Stimulated activated CD4-positive, alpha-beta T cell treated with anti-CD3 and anti-CD28 coated beads, TNF-alpha, amount 100 ng/mL, for 4 hours (primary cell): ENCODE measurements around the gene GNG14.
"Not testable (repeated sequence)": the region's sequence is repeated elsewhere in the genome, so short reads cannot be mapped to it uniquely, and the experiment has no call there.

Experiments
- DNase-seq, 3 experiments: peaks; one replicate each; pipeline ENCODE4 v3.0.0-alpha.2; 2020; ENCODE audit warnings: low read depth in 3 of 3

GNG14 gene

DNA sequence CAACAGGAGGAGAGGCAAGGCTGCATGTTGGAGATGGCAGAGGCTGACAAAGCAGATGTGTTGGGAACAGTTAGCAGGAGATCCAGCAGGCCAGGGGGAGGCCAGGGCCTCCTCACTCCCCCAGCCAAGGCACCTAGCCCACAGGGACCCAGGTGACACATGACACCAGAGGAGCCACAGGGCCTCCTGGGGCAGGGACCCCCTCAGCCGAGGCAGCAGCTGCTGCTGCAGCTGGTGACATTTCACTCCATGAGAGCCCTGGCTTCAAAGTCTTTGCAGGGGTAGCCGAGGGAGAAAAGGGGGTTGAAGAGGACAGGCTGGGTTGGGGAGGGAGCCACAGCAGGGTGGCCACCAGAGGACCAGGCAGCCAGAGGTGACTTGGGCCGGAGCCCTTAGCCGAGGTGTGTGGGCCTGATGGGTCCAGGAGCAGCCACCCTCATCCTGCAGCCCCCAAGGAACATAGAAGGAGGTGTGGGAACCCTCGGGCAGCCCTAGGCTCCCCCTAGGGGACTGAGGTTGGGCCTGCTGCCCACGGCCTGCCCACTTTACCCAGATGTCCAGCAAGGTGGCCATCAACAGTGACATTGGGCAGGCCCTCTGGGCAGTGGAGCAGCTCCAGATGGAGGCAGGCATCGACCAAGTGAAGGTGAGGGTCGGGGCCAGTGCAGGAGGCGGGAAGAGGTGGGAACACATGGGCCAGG lies at the start of gene GNG14:
Gene GNG14, plus strand, starts transcription at position 503 of the 701 bp plus-strand sequence. Its CDS starts 51 bp downstream, at position 554.
- no peak for DNase-seq

DNA sequence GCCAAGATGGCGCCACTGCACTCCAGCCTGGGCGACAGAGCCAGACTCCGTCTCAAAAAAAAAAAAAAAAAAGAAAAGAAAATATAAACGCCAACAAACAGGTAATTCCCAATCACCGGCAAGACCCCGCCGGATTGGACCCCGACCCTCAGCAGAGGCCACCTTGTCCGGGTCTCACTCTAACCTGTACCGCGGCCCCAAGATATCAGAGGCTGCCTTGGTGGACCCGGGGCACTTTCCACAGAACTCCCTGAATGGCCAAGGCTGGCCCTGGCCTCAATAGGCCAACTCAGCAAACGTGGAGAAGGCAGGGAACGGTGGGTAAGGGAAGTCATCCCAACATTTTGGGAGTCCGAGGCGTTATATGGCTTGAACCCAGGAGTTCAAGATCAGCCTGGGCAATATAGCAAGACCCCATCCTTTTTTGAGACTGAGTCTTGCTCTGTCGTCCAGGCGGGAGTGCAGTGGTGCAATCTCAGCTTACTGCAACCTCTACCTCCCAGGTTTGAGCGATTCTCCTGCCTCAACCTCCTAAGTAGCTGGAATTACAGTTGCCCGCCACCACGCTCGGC lies 49.1 kb upstream of the GNG14 start:
- no peak for DNase-seq

DNA sequence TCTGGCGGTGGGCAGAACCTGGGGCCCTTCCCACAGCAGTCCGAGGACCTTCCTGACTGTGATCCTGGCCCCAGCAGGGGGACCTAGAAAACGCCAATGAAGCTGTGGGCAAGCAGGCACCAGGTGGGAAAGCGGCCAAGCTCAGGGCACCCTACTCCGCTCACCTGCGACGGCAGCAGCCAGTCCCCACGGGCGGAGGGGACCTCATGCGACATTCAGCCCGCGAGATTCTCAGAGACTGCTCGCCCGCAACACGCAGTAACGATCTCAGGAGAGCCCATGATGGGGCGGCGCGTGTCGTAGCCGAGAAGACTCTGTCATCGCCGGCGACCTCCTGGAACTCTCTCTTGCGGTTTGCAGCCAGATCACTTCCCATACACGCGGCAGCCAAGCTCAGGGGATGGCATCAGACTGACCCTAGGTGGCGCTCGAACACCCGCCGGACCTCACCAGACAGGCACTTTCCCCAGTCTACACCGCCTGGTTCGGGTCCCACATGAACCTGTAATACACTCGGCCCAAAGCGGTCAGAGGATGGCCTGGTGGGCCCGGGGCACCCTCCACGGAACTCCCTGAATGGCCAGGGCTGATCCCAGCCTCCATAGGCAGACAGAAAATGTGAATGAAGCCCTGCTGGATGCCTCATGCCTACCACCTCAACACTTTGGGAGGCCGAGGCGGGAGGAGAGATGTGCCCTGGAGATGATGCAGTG lies 47.7 kb upstream of the GNG14 start:
- peak; percentile 71 to 79 (median 77) for DNase-seq

DNA sequence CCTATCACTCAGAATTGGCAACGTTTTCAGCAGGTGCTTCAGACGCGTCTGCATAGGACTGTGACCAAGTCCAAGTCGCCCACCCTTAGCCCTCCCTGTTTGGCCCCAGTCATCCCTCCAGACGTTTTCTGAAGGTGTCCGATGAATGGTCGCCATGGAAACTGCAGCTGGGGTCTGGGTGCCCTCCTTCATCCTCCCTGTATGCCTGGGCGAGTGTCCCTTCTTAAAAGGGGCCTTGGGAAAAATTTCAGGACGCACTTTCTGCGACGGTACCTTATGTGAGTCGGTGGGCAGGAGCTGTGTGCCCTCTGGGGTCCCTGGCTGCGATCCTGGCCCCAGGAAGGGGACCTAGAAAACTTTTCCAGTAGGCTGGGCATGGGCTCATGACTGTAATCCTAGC lies 46.3 kb upstream of the GNG14 start:
- DNase-seq: no peak

DNA sequence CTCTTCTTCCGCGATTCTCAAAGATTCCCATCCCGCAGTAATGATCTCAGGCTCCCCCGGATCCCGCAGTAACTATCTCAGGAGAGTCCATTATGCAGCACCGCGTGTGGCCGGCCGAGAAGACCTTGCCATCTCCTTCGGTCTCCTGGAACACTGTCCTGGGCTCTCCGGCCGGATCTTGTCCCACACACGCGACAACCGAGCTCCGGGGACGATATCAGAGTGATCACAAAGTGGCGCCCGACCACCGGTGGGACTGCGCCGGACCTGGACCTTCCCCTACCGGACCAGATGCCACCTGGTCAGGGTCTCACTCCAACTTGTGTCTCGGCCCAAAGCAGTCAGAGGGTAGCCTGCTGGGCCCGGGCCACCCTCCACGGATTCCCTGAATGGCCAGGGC lies 45.3 kb upstream of the GNG14 start:
- DNase-seq: no peak

DNA sequence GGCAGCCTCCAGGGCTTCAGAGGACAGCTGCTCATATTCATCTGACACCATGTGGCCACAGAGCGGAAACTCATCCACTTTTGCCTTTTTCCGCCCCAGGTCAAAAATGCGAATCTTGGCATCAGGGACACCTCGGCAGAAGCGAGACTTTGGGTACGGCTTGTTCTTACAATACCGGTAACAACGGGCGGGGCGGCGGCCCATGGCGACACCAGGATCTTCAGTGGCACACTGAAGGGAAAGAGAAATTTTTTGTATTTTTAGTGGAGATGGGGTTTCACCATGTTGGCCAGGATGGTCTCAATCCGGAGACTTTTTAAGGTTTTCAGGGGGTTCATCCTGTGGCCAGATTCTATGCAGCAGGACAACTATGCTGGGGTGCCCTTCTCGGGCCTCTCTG lies 44.1 kb upstream of the GNG14 start:
- DNase-seq: not testable (repeated sequence)

DNA sequence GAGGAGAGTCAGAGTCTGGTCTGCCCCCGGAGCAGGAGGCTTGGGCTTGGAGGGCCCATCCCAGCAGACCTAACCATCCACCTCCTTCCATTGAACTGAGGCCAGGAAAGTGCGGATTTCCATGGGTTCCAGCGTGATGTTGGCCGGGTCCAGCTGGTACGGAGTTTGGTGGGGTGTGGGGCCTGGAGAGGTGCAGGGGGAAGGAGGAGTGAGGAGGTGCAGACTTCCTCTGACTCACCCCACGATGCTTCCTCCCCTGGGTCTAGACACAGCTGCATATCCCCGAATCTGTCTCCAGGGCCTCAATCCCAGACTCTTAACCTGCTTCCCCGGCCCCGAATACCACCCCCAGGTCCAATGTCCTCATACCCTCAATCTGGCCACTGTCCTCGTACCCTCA lies 41.2 kb upstream of the GNG14 start:
- DNase-seq: no peak

DNA sequence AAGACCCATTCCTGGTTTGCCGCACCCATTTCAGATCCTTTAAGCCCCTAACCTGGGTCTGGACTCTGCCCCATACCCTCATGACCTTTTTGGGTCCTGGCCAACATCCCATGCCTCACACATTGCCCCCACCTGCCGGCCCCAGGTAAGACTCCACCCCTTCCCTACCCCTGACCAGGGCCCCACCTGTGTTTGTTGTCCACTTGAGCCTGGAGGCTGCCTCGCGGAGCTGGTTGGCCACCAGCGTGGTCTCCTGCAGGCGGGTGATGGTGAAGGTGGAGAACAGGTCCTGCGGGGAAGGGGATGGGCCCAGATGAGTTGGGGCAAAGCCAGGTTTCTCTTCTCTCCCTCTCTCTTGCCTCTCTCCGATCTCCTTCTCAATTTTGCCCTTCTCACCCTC lies 40.8 kb upstream of the GNG14 start:
- no peak for DNase-seq

DNA sequence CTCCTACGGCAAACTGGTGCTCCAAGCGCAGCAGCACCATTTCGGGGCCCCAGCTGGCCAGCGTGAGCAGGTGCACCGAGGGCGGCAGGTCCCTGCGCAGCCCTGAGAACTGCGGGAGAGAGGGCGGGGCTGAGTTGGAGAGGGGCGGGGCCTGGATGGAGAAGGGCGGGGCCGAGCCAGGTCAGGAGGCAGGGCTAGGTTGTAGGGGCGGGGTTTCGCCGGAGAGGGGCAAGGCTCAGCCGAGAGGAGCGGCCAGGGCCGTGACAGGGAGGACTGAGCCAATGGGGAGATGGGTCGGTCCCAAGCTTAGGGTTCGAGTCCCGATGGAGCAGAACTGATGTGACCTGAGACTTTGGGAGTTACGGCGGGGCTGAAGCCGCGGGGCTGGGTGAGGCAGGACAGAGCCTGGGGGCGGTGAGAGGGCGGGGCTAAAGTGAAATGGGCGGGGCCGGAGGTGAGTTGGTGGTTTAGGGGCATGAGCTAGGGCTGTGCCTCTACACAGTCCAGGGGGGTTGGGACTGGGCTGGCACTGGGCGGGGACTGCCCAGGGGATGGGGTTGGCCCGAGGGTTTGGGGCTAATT lies 40.2 kb upstream of the GNG14 start:
- DNase-seq: no peak

DNA sequence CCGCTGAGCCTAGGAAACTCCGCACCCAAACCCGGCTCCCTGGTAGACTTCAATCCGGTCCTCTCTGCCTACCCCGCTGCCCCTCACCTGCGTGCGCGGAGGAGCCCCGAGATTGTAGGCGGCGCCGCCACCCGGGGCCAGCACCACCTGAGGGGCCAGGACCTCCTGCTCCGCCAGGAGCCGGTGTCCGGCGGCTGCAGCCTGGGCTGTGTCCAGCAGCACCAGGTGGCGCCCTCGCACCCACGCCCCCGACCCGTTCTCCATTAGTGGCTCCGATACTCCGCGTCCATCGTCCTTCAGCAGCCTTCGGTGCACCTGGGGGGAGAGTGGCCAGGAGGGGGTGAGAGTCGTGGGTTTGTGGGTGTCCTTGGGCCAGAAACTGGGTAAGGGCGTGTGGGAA lies 39.7 kb upstream of the GNG14 start:
- no peak for DNase-seq

DNA sequence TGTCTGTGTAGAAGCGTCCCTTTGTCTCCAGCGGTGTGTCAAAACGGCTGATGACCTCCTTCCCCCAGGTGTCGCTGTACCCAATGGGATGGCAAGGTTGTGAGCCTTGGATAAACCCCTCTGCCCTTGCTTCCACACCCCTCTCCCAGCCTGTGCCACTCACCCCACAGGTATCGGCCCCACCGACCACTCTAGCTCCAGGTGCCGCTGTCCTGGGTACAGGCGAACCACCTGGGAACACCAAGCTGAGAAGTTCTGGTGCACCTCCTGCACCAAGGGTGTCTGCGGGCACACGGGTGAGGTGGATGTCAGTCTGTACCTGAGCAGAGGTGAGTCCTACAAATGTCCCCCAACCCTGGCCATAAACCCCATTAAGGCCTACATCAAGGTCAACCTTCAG lies 37.9 kb upstream of the GNG14 start:
- no peak for DNase-seq

DNA sequence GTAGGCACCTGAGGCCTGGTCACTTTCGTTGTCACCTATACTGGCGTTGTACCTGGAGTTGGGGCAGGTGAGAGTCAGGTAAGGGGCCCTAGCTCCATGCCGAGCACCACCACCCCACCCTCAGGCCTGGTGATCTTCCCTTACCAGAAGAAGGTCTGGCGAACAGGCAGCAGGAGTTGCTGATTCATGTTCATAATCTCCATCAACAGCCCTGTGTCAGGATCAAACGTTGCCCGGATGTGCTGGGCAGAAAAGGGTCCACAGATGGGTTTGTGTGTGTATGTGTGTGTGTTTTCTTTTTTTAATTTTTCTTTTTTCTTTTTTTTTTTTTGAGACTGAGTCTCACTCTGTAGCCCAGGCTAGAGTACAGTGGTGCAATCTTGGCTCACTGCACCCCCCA lies 35.6 kb upstream of the GNG14 start:
- DNase-seq: no peak

DNA sequence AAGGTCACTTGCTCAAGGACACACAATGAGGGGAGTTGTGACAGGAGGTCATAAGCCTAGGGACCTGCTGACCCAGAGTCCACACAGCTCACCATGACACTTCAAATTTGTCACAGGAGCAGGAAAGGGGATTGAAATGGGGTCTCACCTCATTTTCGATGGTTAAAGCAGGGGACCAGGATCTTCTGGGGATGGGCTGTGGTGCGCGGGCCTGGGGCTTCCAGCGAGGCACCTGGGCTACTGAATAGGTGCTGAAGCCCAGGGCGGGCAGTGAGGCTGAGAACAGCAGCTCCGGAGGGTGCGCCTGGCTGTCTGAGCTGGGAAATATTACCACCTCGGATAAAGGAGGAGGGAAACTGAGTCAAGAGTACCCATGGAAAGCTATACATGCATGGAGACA lies 32.3 kb upstream of the GNG14 start:
- DNase-seq: no peak

DNA sequence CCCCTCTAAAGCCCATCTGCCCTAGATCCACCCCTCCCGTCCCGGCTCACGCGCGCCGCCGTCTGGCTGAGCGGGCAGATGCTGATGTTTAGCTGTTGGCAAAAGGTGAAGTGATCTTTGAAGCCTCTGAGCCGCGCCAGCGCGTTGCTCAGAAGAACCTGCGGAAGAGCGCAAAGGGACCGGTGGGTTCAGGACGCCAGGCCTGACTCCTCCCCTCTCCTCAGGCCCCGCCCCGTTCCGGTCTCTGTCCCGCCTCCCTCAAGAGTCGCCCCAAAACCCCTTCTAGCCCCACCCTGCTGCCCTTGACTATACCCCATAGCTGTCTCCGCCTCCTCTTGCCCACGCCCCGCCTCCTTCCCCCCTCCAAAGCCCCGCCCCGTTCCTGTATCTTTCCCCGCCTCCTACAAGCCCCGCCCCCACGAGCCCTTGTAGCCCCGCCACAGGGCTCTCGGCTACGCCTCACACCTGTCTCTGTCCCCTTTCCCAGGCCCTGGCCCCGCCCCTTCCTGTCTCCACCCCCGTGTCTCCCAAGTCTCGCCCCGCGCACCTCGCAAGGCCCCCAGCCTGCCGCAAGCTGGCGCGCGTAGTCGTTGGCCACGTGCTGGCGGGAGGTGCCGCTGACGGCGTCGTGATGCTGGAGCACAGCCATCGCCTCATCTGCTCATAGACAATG lies 30.8 kb upstream of the GNG14 start:
- DNase-seq: no peak

DNA sequence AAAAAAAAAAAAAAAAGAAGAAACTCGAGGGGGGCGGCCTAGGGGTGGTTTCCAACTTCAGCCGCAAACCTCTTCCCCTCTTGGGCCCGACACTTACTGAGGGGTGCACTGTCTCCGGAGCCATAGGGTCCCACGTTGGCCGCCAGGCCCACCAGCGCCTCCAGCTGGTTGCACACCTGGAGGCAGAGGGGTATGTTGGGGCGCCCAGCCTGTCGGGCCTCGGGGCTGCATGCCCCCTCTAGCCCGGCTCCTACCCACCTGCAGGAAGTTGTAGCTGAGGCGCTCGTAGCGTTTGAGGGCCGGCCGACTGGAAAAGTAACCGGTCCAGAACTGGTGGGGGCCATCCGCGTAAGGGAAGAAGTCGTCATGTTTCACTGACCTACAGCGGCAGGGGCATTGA lies 29.8 kb upstream of the GNG14 start:
- DNase-seq: no peak

DNA sequence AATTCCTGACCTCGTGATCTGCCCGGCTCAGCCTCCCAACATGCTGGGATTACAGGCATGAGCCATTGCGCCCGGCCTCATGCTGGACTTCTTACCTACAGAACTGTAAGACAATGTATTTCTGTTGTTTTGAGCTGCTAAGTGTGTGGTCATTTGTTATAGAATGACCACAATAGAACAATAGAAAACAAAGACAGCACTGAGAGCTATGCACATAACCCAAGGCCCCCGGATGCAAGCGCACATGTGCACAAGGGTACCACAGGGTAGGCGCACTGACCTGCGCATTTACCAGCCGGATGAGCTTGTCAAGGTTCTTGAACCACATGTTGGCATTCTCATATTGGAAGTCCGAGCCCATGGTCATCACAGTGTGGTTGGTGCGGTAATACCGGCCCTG lies 26.8 kb upstream of the GNG14 start:
- DNase-seq: no peak

DNA sequence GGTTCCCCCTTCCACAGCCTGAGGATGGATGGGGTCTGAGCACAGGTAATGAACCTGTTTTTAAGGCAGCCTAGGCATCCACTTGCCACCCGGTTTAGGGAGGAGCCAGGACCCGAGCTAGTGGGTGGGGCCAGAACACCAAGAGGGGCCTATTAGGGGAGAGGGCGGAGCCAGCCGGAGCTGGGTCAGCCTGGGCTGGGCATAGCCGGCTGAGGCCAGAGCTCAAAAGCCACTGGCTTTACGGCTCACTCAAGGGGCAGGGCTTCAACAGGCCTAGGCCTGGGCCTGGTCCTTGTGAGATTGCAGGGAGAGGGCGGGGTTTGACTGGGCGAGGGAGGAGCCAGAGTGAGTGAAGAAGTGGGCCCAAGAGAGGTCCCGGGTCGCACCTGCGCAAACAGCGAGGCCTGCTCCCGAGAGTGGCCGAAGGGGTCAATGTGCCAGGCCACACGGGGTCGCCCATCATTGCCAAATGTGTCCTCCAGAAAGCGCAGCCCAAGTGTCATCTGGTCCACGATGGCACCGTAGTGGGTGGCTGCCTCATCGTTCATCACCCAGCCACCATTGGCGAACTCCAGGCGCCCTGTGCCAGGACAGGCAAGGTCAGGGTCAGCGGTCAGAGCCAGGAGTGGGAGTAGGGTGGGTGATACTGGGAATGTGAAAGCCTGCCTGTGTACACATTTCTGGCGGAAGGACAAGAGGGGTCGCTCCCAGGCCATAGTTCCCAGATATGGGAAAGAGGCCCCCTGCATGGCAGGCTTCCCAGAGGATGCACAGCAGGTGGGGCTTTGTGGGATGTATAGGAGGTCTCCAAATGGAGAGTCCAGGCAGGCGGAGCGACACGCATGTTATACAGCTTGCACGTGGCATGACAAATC lies 23.2 kb upstream of the GNG14 start:
- DNase-seq: no peak

DNA sequence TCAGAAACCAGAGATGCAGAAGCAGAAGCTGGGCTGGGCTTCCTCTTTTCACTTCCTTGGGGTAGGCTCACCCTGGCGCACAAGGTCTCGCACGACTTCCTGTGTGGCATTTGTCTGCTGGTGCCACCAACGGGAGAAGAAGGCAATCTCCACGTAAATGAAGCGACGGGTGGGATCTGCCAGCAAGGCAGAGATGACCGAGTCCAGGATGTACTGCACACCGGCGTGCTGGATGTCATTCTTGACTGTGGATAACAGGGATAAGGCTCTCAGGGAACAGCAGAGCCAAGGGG lies 22.6 kb upstream of the GNG14 start:
- peak in 1 of 3 experiments; percentile 18 for DNase-seq

DNA sequence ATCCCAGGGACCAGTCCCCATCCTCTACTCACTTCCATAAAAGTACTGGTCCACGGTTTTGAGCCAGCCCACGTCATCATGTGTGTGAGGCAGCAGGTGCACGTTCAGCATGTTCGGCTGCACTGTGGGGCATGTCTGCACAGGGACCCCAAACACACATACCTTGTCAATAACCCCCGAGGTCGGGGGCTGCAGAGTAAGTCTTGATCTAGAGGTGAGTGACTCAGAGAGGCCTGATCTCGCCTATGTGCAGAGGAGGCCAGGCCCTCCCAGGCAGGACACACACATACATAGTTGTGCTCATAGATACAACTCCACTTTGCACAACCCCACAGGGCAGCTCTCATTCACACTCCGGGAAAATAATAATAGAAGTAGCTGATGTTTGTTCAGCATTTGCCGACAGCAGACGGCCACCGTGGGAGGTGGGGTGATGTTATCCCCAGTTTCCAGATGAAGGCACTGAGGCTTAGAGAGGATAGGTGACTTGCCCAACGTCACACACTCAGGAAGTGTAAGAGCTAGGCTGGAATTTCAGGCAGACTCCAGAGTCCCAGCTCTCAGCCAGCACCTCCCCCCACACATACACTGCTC lies 22.0 kb upstream of the GNG14 start:
- DNase-seq: no peak

DNA sequence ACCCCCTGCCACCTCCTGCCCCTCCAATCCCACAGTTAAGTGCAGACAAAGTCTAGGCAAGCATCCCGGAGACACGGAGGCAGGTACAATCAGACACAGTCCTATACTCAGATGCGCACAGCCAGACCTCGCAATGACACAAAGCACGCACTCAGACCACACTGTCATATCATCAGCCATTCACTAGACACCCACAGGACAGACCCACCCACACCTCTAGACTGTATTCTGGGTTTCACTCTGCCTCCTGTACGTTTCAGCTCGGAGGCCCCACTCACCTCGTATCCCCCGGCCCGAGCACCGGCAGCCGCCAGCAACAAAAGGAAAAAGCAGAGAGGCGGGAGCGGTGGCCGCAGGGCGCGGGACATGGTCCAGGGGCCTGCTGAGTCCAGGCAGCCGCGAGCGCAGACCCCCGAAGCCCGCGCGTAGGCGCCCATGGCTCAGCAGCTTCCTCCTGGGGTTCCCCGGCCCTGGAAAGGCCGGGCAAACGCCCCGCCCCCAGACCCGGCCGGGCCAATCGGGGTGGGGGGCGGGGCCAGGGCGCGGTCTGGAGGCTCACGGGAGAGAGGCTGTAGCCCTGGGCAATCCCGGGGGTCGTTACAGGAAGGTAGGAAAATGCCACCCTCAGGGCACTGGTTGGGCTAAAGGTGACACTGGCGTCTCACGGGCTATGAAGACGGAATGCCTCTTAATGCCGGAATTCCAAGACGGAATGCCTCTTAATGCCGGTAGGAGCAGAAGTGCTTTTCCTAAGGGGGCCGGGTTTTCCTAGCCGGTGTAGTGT lies 21.3 kb upstream of the GNG14 start, which contains the start of the genes MAN2B1 and WDR83:
Gene MAN2B1, minus strand, starts transcription at position 478 of the 784 bp plus-strand sequence. Its CDS starts 41 bp downstream, at position 437.
Gene WDR83, plus strand, starts transcription at position 543 of the 784 bp plus-strand sequence. CDS start 2,984 bp downstream, outside the sequence.
- peak; percentile 62 to 66 (median 64) for DNase-seq
